Erythroblast (primary cell): ENCODE data around the gene VPS26B.

ENCODE experiments used
- GATA1 ChIP-seq: IDR thresholded peaks from 2 replicates; pipeline ENCODE4 v1.6.1; 2011; ENCODE audit warnings: low read depth, mild to moderate bottlenecking, control low read depth, low read length, moderate library complexity
- POLR2A ChIP-seq: IDR thresholded peaks from 2 replicates; pipeline ENCODE4 v1.6.1; 2011; ENCODE audit warnings: mild to moderate bottlenecking, low read length

DNA sequence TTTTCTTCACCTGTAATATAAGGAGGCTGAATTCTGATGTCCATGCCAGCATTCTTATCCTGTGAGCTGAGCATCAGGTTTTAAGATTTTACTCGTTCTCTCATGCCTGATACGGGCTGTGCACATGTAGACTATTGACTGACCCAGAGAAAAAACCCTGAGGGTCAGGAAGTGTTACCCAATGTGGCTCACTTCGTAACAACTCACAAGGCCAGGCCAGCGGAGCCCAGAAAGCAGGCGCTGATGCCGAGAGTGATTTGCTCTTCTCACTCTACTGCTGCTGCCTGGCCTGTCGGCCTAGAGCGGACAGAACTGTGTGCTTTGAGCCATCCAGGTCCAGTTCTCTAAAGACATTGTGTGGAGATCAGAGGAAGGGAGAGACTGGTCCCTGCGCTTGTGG, 17.9 kb downstream of the VPS26B start:
- TF ChIP-seq POLR2A (no peak), GATA1 (no peak)
